DMS 273 (cell line): ENCODE results near the gene GEMIN7.
"Not testable (repeated sequence)": the region's sequence is repeated elsewhere in the genome, so short reads cannot be mapped to it uniquely, and the experiment has no call there.

Experiments
- DNase-seq: peaks from one replicate; lab custom pipeline; 2025; ENCODE audit not compliant: unreplicated experiment; lab: John Stamatoyannopoulos, UW

The GEMIN7 gene

DNA sequence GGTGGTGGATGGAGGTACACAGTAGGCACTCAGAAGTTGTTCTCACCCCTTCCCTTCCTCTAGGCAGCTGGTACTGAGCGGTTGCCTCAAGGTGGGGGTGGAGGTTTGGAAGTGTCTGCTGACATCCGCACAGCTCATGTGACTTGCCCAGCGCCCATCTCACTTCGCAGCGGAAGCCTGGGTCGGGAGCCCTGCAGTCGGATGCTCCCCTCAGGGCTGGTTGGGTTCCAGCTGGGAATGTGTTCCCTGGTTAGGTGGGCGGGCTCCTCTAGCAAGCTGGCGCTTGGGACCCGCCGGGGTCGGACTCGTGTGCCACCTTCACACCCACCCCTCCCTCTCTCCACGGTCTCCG, 24.1 kb downstream of the GEMIN7 start:
- no peak for DNase-seq

- peak; percentile 48 for DNase-seq
Measured at GRCh38 chr19:45103508-45104319, 24.7 kb downstream of the GEMIN7 start.

GRCh38 chr19:45104658-45105349, 25.7 kb downstream of the GEMIN7 start:
- no peak for DNase-seq

DNA sequence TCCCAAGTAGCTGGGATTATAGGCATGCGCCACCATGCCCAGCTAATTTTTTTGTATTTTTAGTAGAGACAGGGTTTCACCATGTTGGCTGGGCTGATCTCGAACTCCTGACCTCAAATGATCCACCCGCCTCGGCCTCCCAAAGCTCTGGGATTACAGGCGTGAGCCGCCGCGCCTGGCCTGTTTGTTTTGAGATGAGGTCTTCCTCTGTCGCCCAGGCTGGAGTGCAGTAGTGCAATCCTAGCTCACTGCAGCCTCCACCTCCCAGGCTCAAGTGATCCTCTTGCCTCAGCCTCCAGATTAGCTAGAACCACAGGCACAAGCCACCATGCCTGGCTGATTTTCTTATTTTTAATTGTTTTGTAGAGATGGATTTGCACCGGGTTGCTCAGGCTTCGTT, 27.3 kb downstream of the GEMIN7 start:
- not testable (repeated sequence) for DNase-seq

GRCh38 chr19:45107621-45108150, 28.6 kb downstream of the GEMIN7 start:
- DNase-seq = no peak

- no peak for DNase-seq
Measured at GRCh38 chr19:45110851-45111266, 31.8 kb downstream of the GEMIN7 start.

GRCh38 chr19:45112111-45112827, 33.2 kb downstream of the GEMIN7 start:
- no peak for DNase-seq

GRCh38 chr19:45113628-45114027, 34.6 kb downstream of the GEMIN7 start:
- DNase-seq = no peak

GRCh38 chr19:45114116-45114515, 35.1 kb downstream of the GEMIN7 start:
- peak; percentile 27 for DNase-seq

DNA sequence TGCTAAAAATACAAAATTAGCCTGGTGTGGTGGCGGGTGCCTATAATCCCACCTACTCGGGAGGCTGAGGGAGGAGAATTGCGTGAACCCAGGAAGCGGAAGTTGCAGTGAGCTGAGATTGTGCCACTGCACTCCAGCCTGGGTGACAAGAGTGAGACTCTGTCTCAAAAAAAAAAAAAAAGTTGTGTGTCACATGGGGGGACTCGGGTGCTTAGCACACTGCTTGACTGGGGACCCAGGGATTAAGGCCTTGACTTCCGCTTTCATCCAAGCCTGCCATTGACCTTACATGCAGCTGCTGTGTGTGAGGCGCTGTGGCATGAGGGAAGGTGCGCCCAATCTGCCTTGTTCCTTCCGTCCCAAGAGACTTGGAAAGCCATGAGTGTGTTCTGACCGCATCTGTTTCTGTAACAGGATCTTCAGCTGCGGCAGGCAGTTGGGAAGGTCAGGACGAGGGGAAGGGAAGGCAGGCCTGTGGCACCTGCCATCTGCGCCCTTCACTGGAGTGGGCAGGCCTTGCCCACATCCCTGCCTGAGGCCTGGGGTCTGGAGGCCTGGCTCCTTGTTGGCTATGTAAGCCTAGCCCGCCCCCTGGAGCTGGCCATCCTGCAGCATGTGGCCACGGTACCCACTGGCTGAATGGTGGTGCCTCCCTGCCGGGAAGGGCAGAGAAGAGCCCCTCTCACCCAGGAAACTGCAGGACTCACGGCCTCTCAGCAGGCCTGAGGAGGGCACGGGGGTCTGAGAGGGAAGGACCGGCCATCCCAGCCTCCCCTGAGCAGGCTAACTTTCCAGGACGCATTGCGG, 37.0 kb downstream of the GEMIN7 start:
- DNase-seq = peak; percentile 97

DNA sequence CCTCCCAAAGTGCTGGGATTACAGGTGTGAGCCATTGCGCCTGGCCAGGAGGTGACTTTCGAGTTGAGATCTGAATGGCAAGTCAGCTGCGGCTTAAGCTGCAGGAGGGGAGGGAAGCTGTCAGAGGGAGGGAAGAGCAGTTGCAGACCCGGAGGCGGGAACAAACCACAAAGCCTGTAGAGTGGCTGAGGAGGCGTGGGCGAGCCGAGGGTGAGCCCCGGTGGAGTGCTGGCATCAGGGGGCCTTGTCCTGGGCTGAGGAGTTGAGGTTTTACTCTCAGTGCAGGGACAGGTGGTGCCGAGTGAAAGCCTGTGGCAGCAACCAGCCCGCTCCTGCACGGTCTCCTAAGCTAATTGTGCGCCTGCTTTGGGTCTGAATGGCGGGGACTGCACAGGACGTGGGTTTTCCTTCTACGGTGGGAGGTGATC, 38.1 kb downstream of the GEMIN7 start:
- DNase-seq = peak; percentile 68

DNA sequence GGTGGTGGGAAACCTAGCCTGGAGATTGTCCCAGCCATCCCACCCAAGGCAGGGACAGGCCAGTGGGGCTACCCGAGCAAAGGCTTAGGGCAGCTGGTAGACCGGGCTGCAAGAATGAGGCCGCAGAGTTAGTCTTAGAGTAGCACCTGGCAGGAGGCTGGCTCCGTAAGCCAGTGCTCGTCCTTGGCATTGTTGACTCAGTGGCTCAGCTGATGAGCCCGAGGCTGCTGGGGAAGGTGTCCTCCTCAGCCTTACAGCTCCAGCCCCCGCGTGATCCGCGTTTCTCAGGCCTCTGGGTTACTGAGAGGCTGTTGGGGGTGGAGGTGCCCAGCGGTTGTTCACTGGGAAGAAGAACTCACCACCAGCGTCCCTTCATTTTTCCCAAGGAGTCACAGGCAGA, 38.6 kb downstream of the GEMIN7 start:
- peak; percentile 40 for DNase-seq

GRCh38 chr19:45118106-45118505, 39.0 kb downstream of the GEMIN7 start:
- DNase-seq = no peak

GRCh38 chr19:45118591-45119355, 39.7 kb downstream of the GEMIN7 start:
- DNase-seq = peak; percentile 79

DNA sequence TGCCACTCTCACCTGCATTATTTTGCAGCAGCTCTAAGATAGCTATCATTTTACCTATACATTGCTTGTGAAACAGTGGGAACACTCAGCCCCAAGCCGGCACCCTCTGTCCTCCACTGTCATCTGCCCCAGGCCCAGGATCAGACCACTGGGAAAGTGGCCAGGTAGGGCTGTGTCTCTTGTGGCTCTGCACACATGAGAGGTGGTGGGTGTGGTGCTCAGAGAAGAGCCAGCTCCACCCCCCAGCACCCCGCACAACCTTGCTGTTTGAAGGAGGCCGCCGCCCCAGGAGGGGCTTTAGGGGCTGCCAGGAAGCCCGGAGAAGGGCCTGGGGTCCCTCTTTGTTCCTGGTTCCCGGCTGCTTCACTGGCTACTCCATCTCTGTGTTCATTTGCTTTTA, 40.5 kb downstream of the GEMIN7 start:
- no peak for DNase-seq

DNA sequence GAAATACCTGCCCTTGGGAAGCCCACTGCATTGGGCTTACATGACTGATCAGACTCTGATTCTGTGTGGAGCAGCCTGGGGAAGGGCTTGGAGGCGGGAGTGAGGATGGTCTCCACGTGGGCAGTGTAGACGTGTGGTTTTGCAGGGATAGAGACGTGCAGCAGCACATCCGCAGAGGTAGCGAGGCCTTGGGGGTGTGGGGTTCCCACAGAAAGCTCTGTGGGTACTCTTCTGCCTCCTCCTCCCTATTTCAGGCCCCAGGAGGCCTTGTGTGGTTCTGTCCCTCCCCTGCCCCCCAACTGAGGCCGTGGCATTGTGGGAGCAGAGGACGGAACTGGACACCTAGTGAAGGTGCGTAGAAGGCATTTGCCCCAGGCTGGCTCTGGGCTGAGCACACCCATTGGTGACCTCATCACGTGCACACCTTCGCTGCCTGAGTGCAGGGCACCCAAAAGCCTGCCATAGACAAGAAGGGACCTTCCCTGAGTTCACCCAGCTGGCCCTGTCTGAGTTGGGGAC, 42.8 kb downstream of the GEMIN7 start:
- DNase-seq = no peak

DNA sequence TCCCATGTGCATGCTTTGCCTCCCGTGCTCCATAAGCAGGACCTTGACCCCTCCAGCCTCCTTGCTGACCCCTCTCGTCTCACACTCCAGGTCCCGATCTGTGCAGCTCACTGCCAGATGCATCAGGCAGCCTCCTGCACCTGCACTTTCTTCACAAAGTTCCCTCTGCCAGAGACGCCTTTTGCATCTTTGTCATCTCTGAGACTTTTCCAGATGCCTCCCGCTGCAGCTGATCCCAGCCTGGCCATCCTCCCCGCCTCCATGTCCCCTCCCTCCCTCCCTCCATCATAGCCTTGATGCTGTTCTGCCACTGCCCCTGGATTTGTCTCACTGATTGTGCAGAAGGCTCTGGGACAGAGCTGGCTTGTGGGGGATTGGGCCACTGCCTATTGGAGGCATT, 43.8 kb downstream of the GEMIN7 start:
- DNase-seq = no peak

- DNase-seq = no peak
Measured at GRCh38 chr19:45123440-45123850, 44.4 kb downstream of the GEMIN7 start.

GRCh38 chr19:45124021-45124420, 45.0 kb downstream of the GEMIN7 start:
- no peak for DNase-seq

DNA sequence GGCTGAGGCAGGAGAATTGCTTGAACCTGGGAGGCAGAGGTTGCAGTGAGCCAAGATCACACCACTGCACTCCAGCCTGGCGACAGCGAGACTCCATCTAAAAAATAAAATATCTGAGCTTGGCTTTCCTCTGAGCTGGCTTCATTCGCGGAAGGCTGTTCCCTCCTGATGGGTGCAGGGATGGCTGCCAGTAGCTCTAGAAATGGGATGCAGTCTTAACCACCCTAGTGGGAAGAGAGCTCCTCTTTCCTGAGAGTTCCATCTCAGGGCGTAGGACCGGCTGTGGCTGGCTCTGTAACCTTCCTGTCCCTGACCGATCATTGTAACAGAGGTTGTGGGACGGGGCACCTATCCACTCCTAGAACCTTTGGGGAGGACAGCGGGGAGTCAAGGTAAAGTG, 46.3 kb downstream of the GEMIN7 start:
- DNase-seq = no peak
